ENCODE measurements around the gene RRM2. TPM values are rescaled to one million over a fixed set of nuclear protein-coding genes. Genes with fewer than 3 reads are reported as not detected.

RRM2 gene
- polyA plus RNA-seq, 1 donor from 2014 or later: 0.57 TPM

- no peaks in the 10 kb centered on the region for H3K79me2 ChIP-seq (replicated peaks; ENCODE audit: insufficient read depth, low read length)
- H3F3A ChIP-seq (ENCODE audit: insufficient read depth, low read length, poor library complexity, severe bottlenecking): no peaks in the 10 kb centered on the region
- H4K20me1 ChIP-seq (ENCODE audit: insufficient read depth): no peaks in the 10 kb centered on the region
- H3K36me3 ChIP-seq (ENCODE audit: insufficient read depth, low read length): no peaks in the 10 kb centered on the region
- H3K27ac ChIP-seq (ENCODE audit: low read length): no peak overlapping the region
- H2AFZ ChIP-seq (ENCODE audit: low read depth, low read length): no peak overlapping the region
- no peak overlapping the region for H3K4me2 ChIP-seq (ENCODE audit: low read length)
- TF ChIP-seq CTCF (IDR thresholded peaks at IDR 0.05; ENCODE audit: poor library complexity, severe bottlenecking): no peak
- no peaks in the 10 kb centered on the region for H3K9me2 ChIP-seq (ENCODE audit: insufficient read depth, low read length)
- no peaks in the 10 kb centered on the region for H3K9me3 ChIP-seq (ENCODE audit: low read length)
- no peak overlapping the region for H3K4me3 ChIP-seq (ENCODE audit: low read length)
- no peaks in the 10 kb centered on the region for H3K27me3 ChIP-seq (ENCODE audit: insufficient read depth, low read depth, low read length)
- H3K9ac ChIP-seq (ENCODE audit: low read length): no peak overlapping the region
These were observed 44.8 kb downstream of the RRM2 start for GRCh38 chr2:10167316-10167715.

- no peak overlapping the region for H2AFZ ChIP-seq (ENCODE audit: low read depth, low read length)
These were observed 45.7 kb downstream of the RRM2 start for GRCh38 chr2:10168221-10168620.

More at GRCh38 chr2:10168221-10168620, 45.7 kb downstream of the RRM2 start:
- H3K27ac ChIP-seq (ENCODE audit: low read length): no peak overlapping the region
- H3K4me2 ChIP-seq (ENCODE audit: low read length): no peak overlapping the region
- H3F3A ChIP-seq (ENCODE audit: insufficient read depth, low read length, poor library complexity, severe bottlenecking): no peaks in the 10 kb centered on the region
- no peak overlapping the region for H3K9ac ChIP-seq (ENCODE audit: low read length)
- H3K4me3 ChIP-seq (ENCODE audit: low read length): no peak overlapping the region
- no peaks in the 10 kb centered on the region for H4K20me1 ChIP-seq (ENCODE audit: insufficient read depth)
- no peaks in the 10 kb centered on the region for H3K79me2 ChIP-seq (replicated peaks; ENCODE audit: insufficient read depth, low read length)
- TF ChIP-seq POLR2AphosphoS5 (IDR thresholded peaks at IDR 0.05) (no peak), MXI1 (conservative IDR thresholded peaks at IDR 0.05; ENCODE audit: poor library complexity, severe bottlenecking) (no peak), TAF1 (IDR thresholded peaks at IDR 0.05; ENCODE audit: low read depth) (no peak), SMC3 (conservative IDR thresholded peaks at IDR 0.05; ENCODE audit: poor library complexity) (no peak), EZH2 (IDR thresholded peaks at IDR 0.05; ENCODE audit: borderline replicate concordance, insufficient read depth, low read length, poor library complexity, severe bottlenecking) (no peak), CTCF (IDR thresholded peaks at IDR 0.05; ENCODE audit: poor library complexity, severe bottlenecking) (no peak), EP300 (conservative IDR thresholded peaks at IDR 0.05; ENCODE audit: poor library complexity, severe bottlenecking) (no peak), RAD21 (conservative IDR thresholded peaks at IDR 0.05) (no peak)
- TF ChIP-seq, protein P1, sequence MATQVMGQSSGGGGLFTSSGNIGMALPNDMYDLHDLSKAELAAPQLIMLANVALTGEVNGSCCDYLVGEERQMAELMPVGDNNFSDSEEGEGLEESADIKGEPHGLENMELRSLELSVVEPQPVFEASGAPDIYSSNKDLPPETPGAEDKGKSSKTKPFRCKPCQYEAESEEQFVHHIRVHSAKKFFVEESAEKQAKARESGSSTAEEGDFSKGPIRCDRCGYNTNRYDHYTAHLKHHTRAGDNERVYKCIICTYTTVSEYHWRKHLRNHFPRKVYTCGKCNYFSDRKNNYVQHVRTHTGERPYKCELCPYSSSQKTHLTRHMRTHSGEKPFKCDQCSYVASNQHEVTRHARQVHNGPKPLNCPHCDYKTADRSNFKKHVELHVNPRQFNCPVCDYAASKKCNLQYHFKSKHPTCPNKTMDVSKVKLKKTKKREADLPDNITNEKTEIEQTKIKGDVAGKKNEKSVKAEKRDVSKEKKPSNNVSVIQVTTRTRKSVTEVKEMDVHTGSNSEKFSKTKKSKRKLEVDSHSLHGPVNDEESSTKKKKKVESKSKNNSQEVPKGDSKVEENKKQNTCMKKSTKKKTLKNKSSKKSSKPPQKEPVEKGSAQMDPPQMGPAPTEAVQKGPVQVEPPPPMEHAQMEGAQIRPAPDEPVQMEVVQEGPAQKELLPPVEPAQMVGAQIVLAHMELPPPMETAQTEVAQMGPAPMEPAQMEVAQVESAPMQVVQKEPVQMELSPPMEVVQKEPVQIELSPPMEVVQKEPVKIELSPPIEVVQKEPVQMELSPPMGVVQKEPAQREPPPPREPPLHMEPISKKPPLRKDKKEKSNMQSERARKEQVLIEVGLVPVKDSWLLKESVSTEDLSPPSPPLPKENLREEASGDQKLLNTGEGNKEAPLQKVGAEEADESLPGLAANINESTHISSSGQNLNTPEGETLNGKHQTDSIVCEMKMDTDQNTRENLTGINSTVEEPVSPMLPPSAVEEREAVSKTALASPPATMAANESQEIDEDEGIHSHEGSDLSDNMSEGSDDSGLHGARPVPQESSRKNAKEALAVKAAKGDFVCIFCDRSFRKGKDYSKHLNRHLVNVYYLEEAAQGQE (IDR thresholded peaks at IDR 0.05; ENCODE audit: borderline replicate concordance): no peak
- H3K36me3 ChIP-seq (ENCODE audit: insufficient read depth, low read length): no peaks in the 10 kb centered on the region
- H3K27me3 ChIP-seq (ENCODE audit: insufficient read depth, low read depth, low read length): no peaks in the 10 kb centered on the region
- H3K9me2 ChIP-seq (ENCODE audit: insufficient read depth, low read length): no peaks in the 10 kb centered on the region
- no peaks in the 10 kb centered on the region for H3K9me3 ChIP-seq (ENCODE audit: low read length)

Data from neural cell (in vitro differentiated cells).